H9 (cell line): Measurements from ENCODE around the gene PKN1. TPM values are rescaled to one million over a fixed set of nuclear protein-coding genes. Genes with fewer than 3 reads are reported as not detected.

Source experiments
- DNase-seq: peaks from one replicate; pipeline ENCODE4 v3.0.0-alpha.2; 2017
- H2AFZ ChIP-seq: one replicate; pipeline ENCODE4 v1.6.1; 2013; ENCODE audit warnings: mild to moderate bottlenecking, low read length, control low read depth, moderate library complexity
- H2AK5ac ChIP-seq: 2 replicates; pipeline ENCODE4 v1.6.1; 2013; ENCODE audit warnings: low read length, control low read depth, mixed read lengths; ENCODE audit not compliant: insufficient read length
- H2BK120ac ChIP-seq: one replicate; pipeline ENCODE4 v1.6.1; 2013; ENCODE audit warnings: low read depth, mild to moderate bottlenecking, low read length, control low read depth, inconsistent platforms; ENCODE audit not compliant: poor library complexity, severe bottlenecking
- H2BK12ac ChIP-seq: 2 replicates; pipeline ENCODE4 v1.6.1; 2013; ENCODE audit warnings: low read length, control low read depth, mixed read lengths, low read depth; ENCODE audit not compliant: insufficient read length
- H2BK15ac ChIP-seq: 2 replicates; pipeline ENCODE4 v1.6.1; 2013; ENCODE audit warnings: low read depth, low read length, control low read depth
- H2BK20ac ChIP-seq: one replicate; pipeline ENCODE4 v1.6.1; 2013; ENCODE audit warnings: low read depth, mild to moderate bottlenecking, low read length, control low read depth, inconsistent platforms; ENCODE audit not compliant: poor library complexity, severe bottlenecking
- H2BK5ac ChIP-seq: 2 replicates; pipeline ENCODE4 v1.6.1; 2013; ENCODE audit warnings: low read length, control low read depth, mixed read lengths; ENCODE audit not compliant: insufficient read length
- H3K14ac ChIP-seq: 2 replicates; pipeline ENCODE4 v1.6.1; 2013; ENCODE audit warnings: low read length, control low read depth; ENCODE audit not compliant: insufficient read depth
- H3K18ac ChIP-seq: 2 replicates; pipeline ENCODE4 v1.6.1; 2013; ENCODE audit warnings: low read depth, mild to moderate bottlenecking, mixed read lengths, low read length, control low read depth; ENCODE audit not compliant: insufficient read length
- H3K23ac ChIP-seq: 2 replicates; pipeline ENCODE4 v1.6.1; 2013; ENCODE audit warnings: low read length, control low read depth, mixed read lengths, low read depth; ENCODE audit not compliant: insufficient read length
- H3K23me2 ChIP-seq: 2 replicates; pipeline ENCODE4 v1.6.1; 2013; ENCODE audit warnings: low read depth, mild to moderate bottlenecking, mixed read lengths, low read length, control low read depth; ENCODE audit not compliant: insufficient read length, poor library complexity, severe bottlenecking
- H3K27ac ChIP-seq: 2 replicates; pipeline ENCODE4 v1.5.1; 2013; ENCODE audit warnings: low read length, control low read depth, mixed read lengths, low read depth; ENCODE audit not compliant: insufficient read length
- H3K27me3 ChIP-seq: 2 replicates; pipeline ENCODE4 v1.6.1; 2013; ENCODE audit warnings: low read length, control low read depth, inconsistent platforms; ENCODE audit not compliant: insufficient read depth
- H3K4ac ChIP-seq: 2 replicates; pipeline ENCODE4 v1.6.1; 2013; ENCODE audit warnings: low read depth, mild to moderate bottlenecking, control low read depth, inconsistent platforms, low read length, moderate library complexity
- H3K4me1 ChIP-seq: 2 replicates; pipeline ENCODE4 v1.6.1; 2013; ENCODE audit warnings: low read length, control low read depth, inconsistent platforms; ENCODE audit not compliant: insufficient read depth
- H3K4me2 ChIP-seq: 2 replicates; pipeline ENCODE4 v1.6.1; 2013; ENCODE audit warnings: low read length, control low read depth, mixed read lengths; ENCODE audit not compliant: insufficient read length, insufficient read depth
- H3K56ac ChIP-seq: 2 replicates; pipeline ENCODE4 v1.6.1; 2013; ENCODE audit warnings: low read depth, mild to moderate bottlenecking, mixed read lengths, low read length, control low read depth; ENCODE audit not compliant: insufficient read length
- H3K79me1 ChIP-seq: 2 replicates; pipeline ENCODE4 v1.6.1; 2013; ENCODE audit warnings: low read depth, mild to moderate bottlenecking, moderate library complexity, low read length, control low read depth, inconsistent platforms; ENCODE audit not compliant: insufficient read depth, poor library complexity, severe bottlenecking
- H3K79me2 ChIP-seq: 2 replicates; pipeline ENCODE4 v1.6.1; 2013; ENCODE audit warnings: low read length, control low read depth, inconsistent platforms; ENCODE audit not compliant: insufficient read depth
- H3K9ac ChIP-seq: 2 replicates; pipeline ENCODE4 v1.6.1; 2013; ENCODE audit warnings: low read length, control low read depth, mixed read lengths; ENCODE audit not compliant: insufficient read length; ENCODE audit errors: extremely low read depth
- H3K9me3 ChIP-seq: one replicate; pipeline ENCODE4 v1.6.1; 2013; ENCODE audit warnings: low read depth, low read length, inconsistent platforms; ENCODE audit not compliant: control insufficient read depth
- H3T11ph ChIP-seq: one replicate; pipeline ENCODE4 v1.6.1; 2013; ENCODE audit warnings: mild to moderate bottlenecking, low read length, control low read depth, inconsistent platforms
- H4K20me1 ChIP-seq: one replicate; pipeline ENCODE4 v1.6.1; 2013; ENCODE audit not compliant: control insufficient read depth, insufficient read length, insufficient read depth
- H4K5ac ChIP-seq: 2 replicates; pipeline ENCODE4 v1.6.1; 2013; ENCODE audit warnings: low read depth, mild to moderate bottlenecking, mixed read lengths, low read length, control low read depth; ENCODE audit not compliant: insufficient read length
- H4K8ac ChIP-seq: replicated peaks from 2 replicates; pipeline ENCODE4 v1.6.1; 2013; ENCODE audit warnings: low read length, control low read depth, mixed read lengths, low read depth; ENCODE audit not compliant: insufficient read length
- H4K91ac ChIP-seq: 2 replicates; pipeline ENCODE4 v1.6.1; 2013; ENCODE audit warnings: low read depth, mild to moderate bottlenecking, moderate library complexity, mixed read lengths, low read length, control low read depth; ENCODE audit not compliant: insufficient read length
- H3K27ac Mint-ChIP-seq, 3 experiments: 2 replicates in 2 of 3; 3 replicates in 1 of 3; pipeline ENCODE4 v1.8.0; 2020 to 2021; ENCODE audit warnings: mixed read lengths in 3 of 3, mild to moderate bottlenecking in 1 of 3, moderate library complexity in 1 of 3
- H3K27me3 Mint-ChIP-seq: 2 replicates; pipeline ENCODE4 v1.8.0; 2021; ENCODE audit warnings: low read depth, mild to moderate bottlenecking, moderate library complexity, mixed read lengths
- H3K36me3 Mint-ChIP-seq, 3 experiments: 2 replicates in 2 of 3; 3 replicates in 1 of 3; pipeline ENCODE4 v1.8.0; 2020 to 2021; ENCODE audit warnings: low read depth in 3 of 3, mixed read lengths in 3 of 3; ENCODE audit not compliant: insufficient read depth in 1 of 3
- H3K4me1 Mint-ChIP-seq, 2 experiments: 2 replicates each; pipeline ENCODE4 v1.8.0; 2020; ENCODE audit warnings: mixed read lengths in 2 of 2
- H3K4me3 Mint-ChIP-seq, 2 experiments: 2 replicates in 1 of 2; 3 replicates in 1 of 2; pipeline ENCODE4 v1.8.0; 2020 to 2021; ENCODE audit warnings: mild to moderate bottlenecking in 2 of 2, mixed read lengths in 2 of 2, moderate library complexity in 1 of 2
- H3K9me3 Mint-ChIP-seq, 2 experiments: 2 replicates in 1 of 2; 3 replicates in 1 of 2; pipeline ENCODE4 v1.8.0; 2020; ENCODE audit warnings: mild to moderate bottlenecking in 2 of 2, mixed read lengths in 2 of 2, moderate library complexity in 1 of 2
- WGBS: extraction: QIAGEN DNeasy Blood & Tissue Kit; methylation state at CpG from one replicate; pipeline ENCODE4 v1.1.7; 2013; ENCODE audit warnings: missing lambda C conversion rate, low lambda C conversion rate, mixed read lengths; ENCODE audit not compliant: insufficient read length; ENCODE audit errors: extremely low coverage; 5-methylcytosine and 5-hydroxymethylcytosine counted together
- total RNA-seq: library from RNA; stranded (reverse); gene quantifications from 2 replicates; pipeline ENCODE4 v1.2.1, GENCODE V29; 2021
- TF ChIP-seq, protein P1 (sequence below): fragments of 200-600 bp; sonication (generic); conservative IDR thresholded peaks from 3 replicates; pipeline ENCODE4 v1.8.0; 2021; ENCODE audit warnings: antibody characterized with exemption, mild to moderate bottlenecking

Gene PKN1
- total RNA-seq, 1 experiment from 2014 or later = 159 TPM

GRCh38 chr19:14413693-14414181 lies 19.4 kb upstream of the PKN1 start:
- H3K9me3 ChIP-seq = no peaks in the 10 kb centered on the region
- no peak overlapping the region for H2BK15ac ChIP-seq
- H2AK5ac ChIP-seq = no peak overlapping the region
- H3K4me1 ChIP-seq = no peaks in the 10 kb centered on the region
- no peak overlapping the region for H3K4ac ChIP-seq
- no peak overlapping the region for H3T11ph ChIP-seq
- H3K18ac ChIP-seq = no peak overlapping the region
- peaks cover 43% of the 10 kb centered on the region for H3K79me2 ChIP-seq
- H2BK120ac ChIP-seq = no peak overlapping the region
- no peak overlapping the region for H4K8ac ChIP-seq
- Mint-ChIP-seq H3K4me3 (peak overlapping the region in 1 of 2 experiments; percentile 42; a peak in 2 of 5 replicates), H3K27ac (peak overlapping the region in 2 of 3 experiments; percentile 15 to 78; a peak in 2 of 7 replicates), H3K9me3 (no peaks in the 10 kb centered on the region), H3K27me3 (no peaks in the 10 kb centered on the region), H3K4me1 (peaks cover 27 to 32% of the 10 kb centered on the region in 2 experiments), H3K36me3 (peaks cover 48 to 71% (median 71%) of the 10 kb centered on the region in 3 experiments)
- H3K23me2 ChIP-seq = peaks cover 3% of the 10 kb centered on the region
- H4K20me1 ChIP-seq = no peaks in the 10 kb centered on the region
- no peak overlapping the region for H3K14ac ChIP-seq
- no peak overlapping the region for H2BK20ac ChIP-seq
- no peak overlapping the region for H4K5ac ChIP-seq
- H3K79me1 ChIP-seq = peaks cover 8% of the 10 kb centered on the region
- no peak overlapping the region for H2BK5ac ChIP-seq
- H2AFZ ChIP-seq = no peak overlapping the region
- H3K23ac ChIP-seq = no peak overlapping the region
- H3K27ac ChIP-seq = no peak overlapping the region
- no peak overlapping the region for H4K91ac ChIP-seq
- TF ChIP-seq, protein P1, sequence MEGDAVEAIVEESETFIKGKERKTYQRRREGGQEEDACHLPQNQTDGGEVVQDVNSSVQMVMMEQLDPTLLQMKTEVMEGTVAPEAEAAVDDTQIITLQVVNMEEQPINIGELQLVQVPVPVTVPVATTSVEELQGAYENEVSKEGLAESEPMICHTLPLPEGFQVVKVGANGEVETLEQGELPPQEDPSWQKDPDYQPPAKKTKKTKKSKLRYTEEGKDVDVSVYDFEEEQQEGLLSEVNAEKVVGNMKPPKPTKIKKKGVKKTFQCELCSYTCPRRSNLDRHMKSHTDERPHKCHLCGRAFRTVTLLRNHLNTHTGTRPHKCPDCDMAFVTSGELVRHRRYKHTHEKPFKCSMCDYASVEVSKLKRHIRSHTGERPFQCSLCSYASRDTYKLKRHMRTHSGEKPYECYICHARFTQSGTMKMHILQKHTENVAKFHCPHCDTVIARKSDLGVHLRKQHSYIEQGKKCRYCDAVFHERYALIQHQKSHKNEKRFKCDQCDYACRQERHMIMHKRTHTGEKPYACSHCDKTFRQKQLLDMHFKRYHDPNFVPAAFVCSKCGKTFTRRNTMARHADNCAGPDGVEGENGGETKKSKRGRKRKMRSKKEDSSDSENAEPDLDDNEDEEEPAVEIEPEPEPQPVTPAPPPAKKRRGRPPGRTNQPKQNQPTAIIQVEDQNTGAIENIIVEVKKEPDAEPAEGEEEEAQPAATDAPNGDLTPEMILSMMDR = no peak
- no peaks in the 10 kb centered on the region for H3K27me3 ChIP-seq
- no peak overlapping the region for H3K4me2 ChIP-seq
- no peak for DNase-seq
- no peak overlapping the region for H3K56ac ChIP-seq
- H3K9ac ChIP-seq = no peak overlapping the region
- no CpG with 5 or more reads among the region's 3 CpGs for WGBS
- no peak overlapping the region for H2BK12ac ChIP-seq
